OCI-LY7 (cell line): ENCODE measurements around the gene ABI3. TPM values are rescaled to one million over a fixed set of nuclear protein-coding genes. Genes with fewer than 3 reads are reported as not detected.

Source experiments
- BruUV-seq: library from RNA; stranded (reverse); fragments of 400-500 nt; replicated peaks from 2 replicates; lab custom pipeline; 2021; lab: Mats Ljungman, UMichigan
- CTCF ChIA-PET: fragments of 300-600 bp; sonication (Branson Sonifier 250); formaldehyde crosslinking; loops from one replicate; lab custom pipeline; 2022; ENCODE audit warnings: antibody characterized with exemption; ENCODE audit not compliant: unreplicated experiment; lab: Charles Lee
- POLR2A ChIA-PET: fragments of 300-600 bp; sonication (Branson Sonifier 250); formaldehyde crosslinking; loops from one replicate; lab custom pipeline; 2022; ENCODE audit warnings: antibody characterized with exemption; lab: Charles Lee
- DNase-seq: peaks from one replicate; pipeline ENCODE4 v3.0.0-alpha.2; 2015; ENCODE audit warnings: low spot score
- H2AFZ ChIP-seq: fragments of 200-600 bp; sonication (generic), shearing (Covaris generic); 2 replicates; pipeline ENCODE4 v1.6.1; 2014; ENCODE audit warnings: mild to moderate bottlenecking, antibody characterized with exemption, low read length, moderate library complexity
- H3K27ac ChIP-seq: fragments of 200-600 bp; sonication (generic); 2 replicates; pipeline ENCODE4 v1.5.1; 2014; ENCODE audit warnings: mixed run types, low read depth, mild to moderate bottlenecking, moderate library complexity, low read length, inconsistent platforms; ENCODE audit not compliant: poor library complexity, severe bottlenecking
- H3K36me3 ChIP-seq: fragments of 200-600 bp; sonication (generic); 2 replicates; pipeline ENCODE4 v1.6.1; 2014; ENCODE audit warnings: mild to moderate bottlenecking, antibody characterized with exemption, low read length, moderate library complexity, mixed read lengths; ENCODE audit not compliant: insufficient read depth
- H3K4me1 ChIP-seq: fragments of 200-600 bp; sonication (generic); 2 replicates; pipeline ENCODE4 v1.5.1; 2014; ENCODE audit warnings: mild to moderate bottlenecking, low read length; ENCODE audit not compliant: insufficient read depth, poor library complexity, severe bottlenecking
- H3K4me2 ChIP-seq: fragments of 200-600 bp; sonication (generic); 2 replicates; pipeline ENCODE4 v1.6.1; 2014; ENCODE audit warnings: mild to moderate bottlenecking, low read length
- H3K4me3 ChIP-seq: fragments of 200-600 bp; sonication (generic); 2 replicates; pipeline ENCODE4 v1.5.1; 2014; ENCODE audit warnings: mild to moderate bottlenecking, low read depth, low read length; ENCODE audit not compliant: poor library complexity, severe bottlenecking
- H3K79me2 ChIP-seq: fragments of 200-600 bp; sonication (generic); 2 replicates; pipeline ENCODE4 v1.6.1; 2016; ENCODE audit warnings: low read depth, mild to moderate bottlenecking, low read length, moderate library complexity, mixed read lengths; ENCODE audit not compliant: insufficient read depth
- H3K9me2 ChIP-seq: fragments of 200-600 bp; sonication (generic); 2 replicates; pipeline ENCODE4 v1.6.1; 2016; ENCODE audit warnings: mild to moderate bottlenecking, low read length, mixed read lengths; ENCODE audit not compliant: insufficient read depth
- H3K9me3 ChIP-seq: fragments of 200-600 bp; sonication (generic); 2 replicates; pipeline ENCODE4 v1.6.1; 2014; ENCODE audit warnings: mild to moderate bottlenecking, mixed run types, low read length, mixed read lengths
- H4K20me1 ChIP-seq: fragments of 200-600 bp; sonication (generic); 2 replicates; pipeline ENCODE4 v1.6.1; 2014; ENCODE audit warnings: mild to moderate bottlenecking, antibody characterized with exemption, low read length, moderate library complexity, mixed read lengths; ENCODE audit not compliant: insufficient read depth
- EZH2phosphoT487 ChIP-seq: fragments of 200-600 bp; sonication (generic); IDR thresholded peaks from 2 replicates; pipeline ENCODE4 v1.6.1; 2018; ENCODE audit warnings: low read depth, borderline replicate concordance, mild to moderate bottlenecking, mixed run types, antibody characterized with exemption, low read length, moderate library complexity, mixed read lengths
- intact Hi-C: fragments of 100-400 bp; cut with micrococcal nuclease; formaldehyde crosslinking; loops from one replicate; pipeline ENCODE4 v1.10.0; 2022; ENCODE audit not compliant: unreplicated experiment
- total RNA-seq, 2 experiments: library from RNA; depleted of rRNA in 1 of 2; stranded (reverse); fragments of >200 nt in 1 of 2; shearing (Covaris generic) in 1 of 2; gene quantifications; 2 replicates each; pipeline ENCODE4 v1.2.3, GENCODE V29; 2014 to 2022
- TF ChIP-seq, protein P1 (sequence below): fragments of 200-600 bp; sonication (generic); conservative IDR thresholded peaks from 2 replicates; pipeline ENCODE4 v1.5.1; 2014; ENCODE audit warnings: mild to moderate bottlenecking, antibody characterized with exemption, low read length, moderate library complexity, mixed read lengths

The ABI3 gene
- total RNA-seq, 2 experiments from 2014 or later = 24.0 to 29.5 TPM

DNA sequence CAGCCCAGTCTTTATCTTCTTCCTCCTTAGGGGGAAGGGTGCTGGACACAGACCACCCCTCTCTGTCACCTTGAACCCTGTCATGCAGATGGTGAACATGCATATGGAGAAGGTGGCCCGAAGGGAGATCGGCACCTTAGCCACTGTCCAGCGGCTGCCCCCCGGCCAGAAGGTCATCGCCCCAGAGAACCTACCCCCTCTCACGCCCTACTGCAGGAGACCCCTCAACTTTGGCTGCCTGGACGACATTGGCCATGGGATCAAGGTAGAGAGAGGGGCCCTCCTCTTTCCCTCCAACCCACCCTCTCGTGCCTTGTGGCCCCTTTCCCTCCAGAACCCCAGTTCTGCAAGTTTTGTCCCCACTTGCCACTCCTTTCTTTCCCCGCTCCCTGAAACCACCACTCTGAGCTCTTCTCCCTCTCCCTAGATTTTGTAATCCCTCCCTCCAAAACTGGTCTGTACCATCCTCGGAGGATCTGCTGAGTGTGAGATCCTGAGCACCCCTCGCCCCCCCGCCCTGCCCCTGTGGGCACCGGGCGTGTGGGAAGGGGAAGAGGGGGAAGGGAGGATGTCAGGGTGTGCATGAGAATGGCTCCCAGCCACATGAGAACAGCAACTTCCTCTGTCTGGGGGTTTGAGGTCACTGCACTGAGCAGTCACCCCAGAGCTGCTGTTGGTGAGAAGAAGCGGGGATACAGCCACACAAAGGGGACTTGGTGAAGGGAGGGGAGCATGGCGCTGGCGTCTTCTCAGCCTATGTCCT, 7.3 kb downstream of the ABI3 start:
- Histone ChIP-seq H3K4me2 (peak overlapping the region; percentile 95), H3K9me3 (no peaks in the 10 kb centered on the region), H3K4me1 (peaks cover 69% of the 10 kb centered on the region), H3K79me2 (peaks cover 32% of the 10 kb centered on the region), H3K27ac (peak overlapping the region; percentile 57), H3K36me3 (peaks cover 73% of the 10 kb centered on the region), H3K9me2 (no peaks in the 10 kb centered on the region), H4K20me1 (peaks cover 3% of the 10 kb centered on the region; the same call in 1 of the 2 replicates), H3K4me3 (peak overlapping the region; percentile 25), H2AFZ (no peak overlapping the region)
- intact Hi-C loops = loop anchor here (10.0 kb wide), 2 partner anchors 457 to 527 kb away; partner anchors contain the start of gene SPOP
- ChIA-PET CTCF (interaction anchor here (1.4 kb wide), 1 partner anchor 9 kb away, joined by 3 read pairs; no protein-coding TSS in a partner anchor), POLR2A (interaction anchor here (0.6 to 0.8 kb wide), 2 partner anchors 20 to 524 kb away, joined by 3 to 5 read pairs; no protein-coding TSS in a partner anchor)
- TF ChIP-seq, protein P1, sequence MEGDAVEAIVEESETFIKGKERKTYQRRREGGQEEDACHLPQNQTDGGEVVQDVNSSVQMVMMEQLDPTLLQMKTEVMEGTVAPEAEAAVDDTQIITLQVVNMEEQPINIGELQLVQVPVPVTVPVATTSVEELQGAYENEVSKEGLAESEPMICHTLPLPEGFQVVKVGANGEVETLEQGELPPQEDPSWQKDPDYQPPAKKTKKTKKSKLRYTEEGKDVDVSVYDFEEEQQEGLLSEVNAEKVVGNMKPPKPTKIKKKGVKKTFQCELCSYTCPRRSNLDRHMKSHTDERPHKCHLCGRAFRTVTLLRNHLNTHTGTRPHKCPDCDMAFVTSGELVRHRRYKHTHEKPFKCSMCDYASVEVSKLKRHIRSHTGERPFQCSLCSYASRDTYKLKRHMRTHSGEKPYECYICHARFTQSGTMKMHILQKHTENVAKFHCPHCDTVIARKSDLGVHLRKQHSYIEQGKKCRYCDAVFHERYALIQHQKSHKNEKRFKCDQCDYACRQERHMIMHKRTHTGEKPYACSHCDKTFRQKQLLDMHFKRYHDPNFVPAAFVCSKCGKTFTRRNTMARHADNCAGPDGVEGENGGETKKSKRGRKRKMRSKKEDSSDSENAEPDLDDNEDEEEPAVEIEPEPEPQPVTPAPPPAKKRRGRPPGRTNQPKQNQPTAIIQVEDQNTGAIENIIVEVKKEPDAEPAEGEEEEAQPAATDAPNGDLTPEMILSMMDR = no peak
- TF ChIP-seq EZH2phosphoT487 = no peak
- peak; percentile 46 for DNase-seq
- BruUV-seq = no TSS peak

DNA sequence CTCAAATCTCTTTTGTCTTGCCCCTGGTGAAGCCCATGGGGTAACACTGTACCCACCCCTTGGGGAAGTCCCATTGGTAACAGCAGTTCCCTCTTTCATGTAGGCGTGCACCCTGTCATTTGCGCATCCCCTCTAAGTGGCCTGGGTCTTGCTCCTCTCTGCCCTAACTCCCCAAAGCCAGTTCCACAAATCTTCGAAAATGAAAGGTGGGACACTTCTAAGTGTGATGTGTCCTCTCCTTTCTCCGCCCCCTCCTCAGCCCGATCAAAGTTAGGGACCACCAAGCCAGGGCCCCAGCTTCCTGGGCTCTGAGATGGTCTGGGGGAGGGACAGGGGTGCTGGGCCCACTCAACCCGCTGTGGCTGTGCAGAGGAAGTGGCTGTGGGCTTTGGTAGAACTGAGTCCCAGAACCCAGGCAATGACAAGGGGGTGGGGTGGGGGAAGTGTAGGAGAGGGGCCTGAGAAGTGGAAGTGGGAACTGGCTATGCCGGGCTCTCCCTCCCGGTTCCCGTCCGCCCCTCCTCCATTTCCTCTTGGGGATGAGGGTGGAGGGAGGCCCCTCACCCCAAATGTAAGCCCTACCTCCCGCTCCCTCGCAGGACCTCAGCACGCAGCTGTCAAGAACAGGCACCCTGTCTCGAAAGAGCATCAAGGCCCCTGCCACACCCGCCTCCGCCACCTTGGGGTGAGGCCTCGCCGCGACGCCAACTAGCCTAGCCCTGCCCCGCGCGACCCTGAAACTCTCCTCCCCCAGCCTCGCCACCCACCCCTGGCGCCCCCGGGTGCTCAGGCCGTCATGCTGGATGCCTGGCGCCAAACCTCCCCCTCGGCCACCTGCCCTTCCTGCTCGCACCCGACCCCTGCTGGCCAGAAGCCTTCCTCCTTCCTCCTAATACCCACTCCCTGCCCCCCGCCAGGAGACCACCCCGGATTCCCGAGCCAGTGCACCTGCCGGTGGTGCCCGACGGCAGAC, 8.7 kb downstream of the ABI3 start:
- no peak overlapping the region for H2AFZ ChIP-seq
- TF ChIP-seq, protein P1 = peak; percentile 76
- no peak for TF ChIP-seq EZH2phosphoT487
- CTCF ChIA-PET = interaction anchor here (1.4 kb wide), 1 partner anchor 8 kb away, joined by 3 read pairs; no protein-coding TSS in a partner anchor

More for the DNA sequence above, 8.7 kb downstream of the ABI3 start:
- H4K20me1 ChIP-seq = no peaks in the 10 kb centered on the region
- H3K9me3 ChIP-seq = no peaks in the 10 kb centered on the region
- DNase-seq = peak; percentile 55
- peak overlapping the region; percentile 18 for H3K4me3 ChIP-seq
- H3K27ac ChIP-seq = peak overlapping the region; percentile 57
- H3K36me3 ChIP-seq = peaks cover 71% of the 10 kb centered on the region
- POLR2A ChIA-PET = interaction anchor here (0.7 kb wide), 1 partner anchor 105 kb away, joined by 5 read pairs; no protein-coding TSS in a partner anchor
- intact Hi-C loops = loop anchor here (10.0 kb wide), 2 partner anchors 456 to 526 kb away; partner anchors contain the start of gene SPOP
- BruUV-seq = no TSS peak
- peaks cover 69% of the 10 kb centered on the region for H3K4me1 ChIP-seq
- no peaks in the 10 kb centered on the region for H3K9me2 ChIP-seq
- H3K4me2 ChIP-seq = peak overlapping the region; percentile 95
- peaks cover 21% of the 10 kb centered on the region for H3K79me2 ChIP-seq
